SHP77 treated with DMSO at 0.1 percent for 48 hours (cell line): ENCODE results near the gene PHETA1.
"Not testable (repeated sequence)": the region's sequence is repeated elsewhere in the genome, so short reads cannot be mapped to it uniquely, and the experiment has no call there.

Source experiments
- DNase-seq: peaks from one replicate; lab custom pipeline; 2025; lab: John Stamatoyannopoulos, UW

The PHETA1 gene

DNA sequence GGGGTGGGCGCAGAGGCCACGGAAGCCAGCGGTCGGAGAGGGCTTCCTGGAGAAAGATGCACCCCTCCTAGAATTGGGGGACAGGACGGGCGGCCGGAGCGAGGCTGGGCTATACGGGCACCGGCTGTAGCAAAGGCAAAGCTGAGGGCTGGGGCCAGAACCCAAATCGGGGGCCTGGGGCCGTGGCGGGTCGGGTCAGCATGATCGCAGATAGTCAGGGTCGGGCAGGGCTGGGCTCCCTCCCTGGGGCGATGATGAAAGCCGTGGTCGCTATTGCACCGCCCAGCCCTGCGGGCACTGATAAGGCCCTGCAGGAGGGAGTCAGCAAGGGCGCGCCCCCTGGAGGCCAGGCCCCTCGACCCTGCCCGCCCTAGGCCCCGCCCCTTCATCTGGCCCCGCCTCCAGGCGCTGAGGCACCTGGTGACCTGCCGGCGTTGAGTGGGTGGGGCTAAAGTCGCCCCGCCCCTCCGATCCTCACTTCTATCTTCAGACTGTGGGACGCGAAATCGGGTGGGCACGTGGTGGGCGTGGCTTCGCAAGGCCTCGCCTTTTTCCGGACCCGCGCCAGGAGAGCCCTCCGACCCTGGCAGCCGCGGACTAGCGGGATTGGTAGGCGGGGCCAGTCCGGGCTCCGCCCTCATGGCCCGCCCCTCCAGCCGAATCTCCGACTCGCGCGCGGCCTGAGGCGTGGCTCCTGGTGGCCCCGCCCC, 36.4 kb upstream of the PHETA1 start:
- peak; percentile 89 for DNase-seq

DNA sequence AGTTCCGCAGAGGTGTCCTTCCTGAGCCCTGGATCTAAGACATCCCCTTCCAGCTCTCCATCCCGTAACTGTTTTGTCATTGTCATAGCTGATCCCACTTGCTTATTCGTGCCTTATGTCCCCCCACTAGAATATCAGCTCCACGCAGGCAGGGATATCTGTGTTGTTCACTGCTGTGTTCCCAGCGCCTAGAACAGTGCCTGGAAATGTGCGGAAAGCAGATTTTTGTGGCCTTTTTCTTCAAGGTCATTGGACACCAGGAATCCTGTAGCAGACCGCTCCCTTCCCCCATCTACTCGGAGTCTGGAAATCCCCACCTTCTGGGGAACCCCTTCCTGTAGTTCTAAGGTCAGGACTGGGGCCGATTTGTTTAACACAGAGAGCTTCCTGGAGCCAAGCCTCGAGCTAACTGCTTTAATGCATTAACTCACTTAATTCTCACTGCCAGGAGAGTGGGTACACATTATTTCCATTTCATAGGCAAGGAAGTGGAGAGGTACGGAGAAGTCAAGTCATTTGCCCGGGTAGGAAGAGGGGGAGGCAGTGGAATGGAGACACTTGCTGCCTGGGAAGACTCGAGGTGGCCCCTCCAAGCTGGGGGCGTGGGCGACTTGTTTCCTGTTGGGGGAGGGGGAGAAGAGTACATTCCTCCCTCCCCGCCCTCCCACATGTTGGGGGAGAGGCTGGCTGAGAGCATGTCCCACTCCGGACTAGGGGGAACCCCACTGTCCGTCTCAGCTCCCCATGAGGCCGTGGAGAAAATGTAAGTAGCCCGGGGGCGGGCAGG, 35.7 kb upstream of the PHETA1 start:
- DNase-seq, result no peak

DNA sequence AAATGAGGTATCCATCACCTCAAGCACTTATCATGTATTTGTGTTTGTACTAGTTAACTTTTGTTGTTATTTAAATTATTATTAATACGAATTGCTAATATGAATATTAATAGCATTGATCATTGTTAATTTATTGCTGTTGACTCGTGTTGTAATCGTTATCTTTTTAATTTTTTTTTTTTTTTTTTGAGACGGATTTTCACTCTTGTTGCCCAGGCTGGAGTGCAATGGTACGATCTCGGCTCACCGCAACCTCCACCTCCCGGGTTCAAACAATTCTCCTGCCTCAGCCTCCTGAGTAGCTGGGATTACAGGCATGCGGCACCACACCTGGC, 33.6 kb upstream of the PHETA1 start:
- not testable (repeated sequence) for DNase-seq

DNA sequence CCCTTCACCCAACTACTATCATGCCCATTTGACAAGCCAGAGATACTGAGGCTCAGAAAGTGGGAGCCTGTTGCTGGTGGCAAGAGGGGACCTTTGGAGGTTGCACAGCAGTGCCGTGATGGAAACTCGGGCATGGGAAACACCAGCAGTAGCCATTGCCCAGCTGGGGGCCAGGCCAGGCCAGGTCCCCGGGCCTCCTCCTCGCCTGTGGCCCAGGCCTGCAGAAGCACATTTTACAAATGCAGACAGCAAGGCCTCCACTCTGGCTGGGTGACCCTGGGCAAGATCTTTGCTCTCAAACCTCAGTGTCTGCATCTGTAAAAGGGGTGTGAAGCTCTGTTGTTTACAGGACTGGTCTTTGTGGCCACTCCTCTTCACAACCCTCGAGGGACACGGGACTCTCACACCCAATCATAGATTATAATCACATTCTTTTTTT, 32.3 kb upstream of the PHETA1 start:
- DNase-seq, result no peak

DNA sequence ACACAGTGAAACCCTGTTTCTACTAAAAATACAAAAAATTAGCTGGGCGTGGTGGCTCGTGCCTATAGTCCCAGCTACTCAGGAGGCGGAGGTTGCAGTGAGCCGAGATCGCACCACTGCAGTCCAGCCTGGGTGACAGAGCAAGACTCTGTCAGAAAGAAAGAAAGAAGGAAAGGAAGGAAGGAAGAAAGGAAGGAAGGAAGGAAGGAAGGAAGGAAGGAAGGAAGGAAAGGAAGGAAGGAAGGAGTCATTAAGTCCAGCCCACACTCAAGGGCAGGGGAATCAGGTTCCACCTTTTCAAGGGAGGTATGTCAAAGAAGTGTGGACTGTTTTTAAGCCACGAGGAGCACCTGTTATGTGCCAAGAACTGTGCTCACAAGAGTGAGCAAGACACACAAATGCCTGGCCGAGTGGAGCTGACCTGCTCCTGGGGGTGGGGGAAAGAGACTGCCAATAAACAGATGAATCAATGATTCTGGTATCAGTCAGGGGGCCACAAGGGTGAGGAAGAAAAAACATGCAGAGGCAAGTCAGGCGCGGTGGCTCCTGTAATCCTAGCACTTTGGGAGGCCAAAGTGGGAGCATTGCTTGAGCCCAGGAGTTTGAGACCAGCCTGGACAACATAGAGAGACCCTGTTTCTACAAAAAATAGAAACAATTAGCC, 31.0 kb upstream of the PHETA1 start:
- DNase-seq, result not testable (repeated sequence)

DNA sequence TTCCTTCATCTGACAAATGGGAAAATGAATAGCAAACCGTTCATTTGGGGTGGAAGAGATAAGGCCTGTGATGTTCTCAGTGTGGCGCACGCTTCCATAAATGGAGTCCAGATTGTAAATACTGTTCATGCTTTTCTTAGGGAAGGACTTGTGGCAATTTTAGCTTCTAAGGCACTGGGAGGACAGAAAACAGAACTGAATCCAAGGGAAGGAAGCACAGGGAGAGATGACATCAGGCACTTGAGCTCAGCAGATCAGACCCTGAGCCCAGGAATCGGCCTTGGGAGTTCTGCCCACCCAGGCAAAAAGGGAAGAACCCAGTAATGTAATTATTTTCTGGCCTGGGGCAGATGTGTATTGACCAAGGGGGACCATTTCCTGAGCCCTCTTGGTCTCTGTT, 29.6 kb upstream of the PHETA1 start:
- no peak for DNase-seq

DNA sequence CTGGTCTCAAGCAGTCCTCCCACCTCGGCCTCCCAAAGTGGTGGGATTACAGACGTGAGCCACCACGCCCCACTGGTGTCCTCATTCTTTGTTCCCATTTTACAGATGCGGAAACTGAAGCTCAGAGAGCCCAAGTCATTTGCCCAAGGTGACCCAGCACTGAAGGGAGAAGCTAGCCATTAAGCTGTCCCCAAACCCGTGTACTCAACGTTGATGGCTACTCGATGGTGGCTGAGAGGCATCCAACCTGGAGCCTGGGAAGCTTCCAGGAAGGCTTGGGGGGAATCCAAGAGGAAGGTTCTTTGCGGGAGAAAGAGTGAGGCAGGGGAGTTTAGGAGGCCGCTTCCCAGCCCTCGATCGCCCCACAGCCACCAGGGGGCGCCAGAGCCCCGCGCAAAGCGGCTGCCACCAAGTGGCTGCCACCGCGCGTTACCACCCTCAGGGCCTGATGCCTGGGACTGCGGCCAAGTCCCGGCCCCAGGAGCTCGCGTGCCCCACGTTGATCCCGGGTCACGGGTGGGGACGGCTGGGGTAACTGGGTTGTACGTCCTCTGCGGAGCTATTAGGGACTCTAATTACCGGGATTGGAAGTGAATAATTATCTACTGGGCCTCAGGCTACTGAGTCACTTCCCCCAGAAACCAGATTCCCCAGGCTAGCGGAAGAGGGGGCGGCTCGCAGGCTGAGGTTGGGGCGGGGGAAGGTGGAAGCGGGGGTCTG, 28.0 kb upstream of the PHETA1 start:
- DNase-seq, result peak; percentile 14

DNA sequence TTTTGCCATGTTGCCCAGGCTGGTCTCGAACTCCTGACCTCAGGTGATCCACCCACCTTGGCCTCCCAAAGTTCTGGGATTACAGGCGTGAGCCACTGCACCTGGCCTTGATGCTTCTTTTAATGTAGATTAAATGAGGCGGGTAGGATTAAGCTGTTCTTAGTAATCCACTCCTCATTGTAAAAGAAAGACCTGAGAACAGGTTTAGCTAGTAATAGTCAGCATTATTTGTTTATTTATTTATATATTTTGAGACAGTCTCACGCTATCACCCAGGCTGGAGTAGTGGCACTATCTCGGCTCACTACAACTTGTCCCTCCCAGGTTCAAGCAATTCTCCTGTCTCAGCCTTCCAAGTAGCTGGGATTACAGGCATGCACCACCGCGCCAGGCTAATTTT, 27.4 kb upstream of the PHETA1 start:
- DNase-seq, result not testable (repeated sequence)

DNA sequence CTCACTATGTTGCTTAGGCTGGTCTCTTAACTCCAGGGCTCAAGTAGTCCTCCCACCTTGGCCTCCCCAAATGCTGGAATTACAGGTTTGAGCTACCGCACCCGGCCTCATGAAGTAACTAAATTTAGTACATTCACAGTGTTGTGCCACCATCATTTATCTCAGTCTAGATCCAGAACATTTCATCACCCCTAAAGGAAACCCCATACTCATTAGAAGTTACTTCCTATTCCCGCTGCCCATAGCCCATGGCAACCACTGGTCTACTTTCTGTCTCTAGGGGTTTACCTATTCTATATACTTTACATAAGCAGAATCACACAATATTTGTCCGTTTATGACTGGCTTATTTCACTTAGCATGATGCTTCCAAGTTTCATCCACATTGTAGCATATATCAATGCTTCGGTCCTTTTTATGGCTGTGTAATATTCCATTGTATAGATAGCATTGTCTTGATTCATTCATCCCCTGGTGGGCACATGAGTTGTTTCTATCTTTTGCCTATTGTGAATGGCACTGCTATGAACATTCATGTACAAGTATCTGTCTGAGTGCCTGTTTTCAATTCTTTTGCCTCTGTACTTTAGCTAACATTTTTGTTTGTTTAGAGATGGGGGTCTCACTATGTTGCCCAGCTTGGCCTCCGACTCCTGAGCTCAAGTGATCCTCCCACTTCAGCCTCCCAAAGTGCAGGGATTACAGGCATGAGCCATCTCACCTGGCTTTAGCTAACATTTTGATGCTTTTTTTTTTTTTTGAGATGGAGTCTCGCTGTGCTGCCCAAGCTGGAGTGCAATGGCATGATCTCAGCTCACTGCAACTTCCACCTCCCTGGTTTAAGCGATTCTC, 26.7 kb upstream of the PHETA1 start:
- DNase-seq, result no peak

DNA sequence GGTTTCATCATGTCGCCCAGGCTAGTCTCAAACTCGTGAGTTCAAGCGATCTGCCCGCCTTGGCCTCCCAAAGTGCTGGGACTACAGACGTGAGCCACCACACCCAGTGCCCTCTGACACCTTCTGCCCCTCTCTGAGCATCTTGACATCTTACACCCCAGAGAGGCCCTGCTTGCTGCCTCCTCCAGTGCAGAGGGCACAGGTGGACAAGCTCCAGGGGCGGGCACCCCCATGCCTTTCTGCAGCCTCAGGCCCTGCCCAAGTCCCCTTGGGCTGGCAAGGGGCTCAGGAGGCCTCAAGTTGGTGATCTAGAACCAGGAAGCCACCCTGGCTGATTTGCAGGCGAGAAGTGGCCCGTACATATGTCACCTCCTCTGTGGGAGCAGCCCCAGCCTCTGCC, 25.6 kb upstream of the PHETA1 start:
- no peak for DNase-seq

DNA sequence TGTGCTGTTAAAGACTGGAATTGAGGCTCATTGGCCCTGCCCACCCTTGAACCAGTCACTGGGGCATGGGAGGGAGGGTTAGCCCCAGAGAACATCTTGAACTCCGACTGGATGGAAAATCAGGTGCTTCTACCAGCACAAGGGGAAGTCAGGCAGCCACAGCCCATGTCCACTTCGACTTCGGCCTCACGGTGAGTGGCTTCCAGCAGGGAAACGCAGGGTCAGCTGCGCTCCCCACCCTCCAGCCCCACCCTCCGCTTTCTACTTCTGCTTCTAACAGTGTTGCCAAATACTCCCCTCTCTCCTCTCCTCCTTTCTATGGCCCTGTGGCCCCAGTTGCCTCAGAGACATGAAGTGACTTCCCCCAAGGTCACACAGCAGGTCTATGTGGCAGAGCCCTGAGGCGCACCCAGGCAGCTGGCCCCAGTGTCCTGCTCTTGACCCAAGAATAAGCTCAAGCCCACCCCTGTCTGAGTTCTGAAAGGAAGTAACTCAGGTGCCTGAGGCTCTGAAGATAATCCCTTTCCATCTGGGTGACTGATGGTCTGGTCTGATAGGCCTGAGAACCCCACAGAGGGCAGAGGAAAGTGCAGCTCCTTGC, 24.9 kb upstream of the PHETA1 start:
- DNase-seq, result no peak

DNA sequence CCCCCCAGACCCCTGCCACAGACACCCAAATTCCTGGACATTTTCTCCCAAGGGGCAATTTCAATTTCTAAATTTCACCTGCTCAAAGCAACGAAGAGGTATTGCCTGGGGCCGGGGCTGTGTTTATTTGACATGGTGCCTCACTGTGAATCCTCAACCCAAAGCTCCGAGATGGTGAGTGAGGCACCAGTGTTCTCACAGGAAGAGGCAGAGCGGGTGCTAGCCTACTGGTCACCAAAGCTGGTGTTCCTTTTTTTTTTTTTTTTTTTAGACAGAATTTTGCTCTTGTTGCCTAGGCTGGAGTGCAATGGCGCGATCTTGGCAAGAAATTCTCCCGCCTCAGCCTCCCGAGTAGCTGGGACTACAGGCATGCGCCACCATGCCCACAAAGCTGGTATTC, 22.0 kb upstream of the PHETA1 start:
- no peak for DNase-seq

DNA sequence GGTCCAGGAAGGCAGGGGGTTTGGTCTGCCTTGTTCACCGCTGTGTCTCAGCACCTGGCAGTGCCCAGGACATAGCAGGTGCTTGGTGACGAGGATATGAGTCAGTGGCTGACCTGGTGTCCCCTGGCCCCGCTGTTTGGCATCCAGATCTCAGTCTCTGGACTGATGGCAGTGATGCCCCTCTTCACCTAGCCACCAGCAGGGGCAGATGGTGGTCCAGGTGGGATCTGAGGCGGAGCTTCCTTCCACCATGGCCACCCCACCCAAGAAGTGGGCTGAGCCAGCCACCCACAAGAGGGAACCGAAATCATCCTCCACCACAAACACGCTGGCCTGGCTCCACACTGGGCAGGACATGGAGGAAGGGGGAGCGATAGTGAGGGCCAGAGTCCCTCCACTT, 20.7 kb upstream of the PHETA1 start:
- DNase-seq, result no peak

DNA sequence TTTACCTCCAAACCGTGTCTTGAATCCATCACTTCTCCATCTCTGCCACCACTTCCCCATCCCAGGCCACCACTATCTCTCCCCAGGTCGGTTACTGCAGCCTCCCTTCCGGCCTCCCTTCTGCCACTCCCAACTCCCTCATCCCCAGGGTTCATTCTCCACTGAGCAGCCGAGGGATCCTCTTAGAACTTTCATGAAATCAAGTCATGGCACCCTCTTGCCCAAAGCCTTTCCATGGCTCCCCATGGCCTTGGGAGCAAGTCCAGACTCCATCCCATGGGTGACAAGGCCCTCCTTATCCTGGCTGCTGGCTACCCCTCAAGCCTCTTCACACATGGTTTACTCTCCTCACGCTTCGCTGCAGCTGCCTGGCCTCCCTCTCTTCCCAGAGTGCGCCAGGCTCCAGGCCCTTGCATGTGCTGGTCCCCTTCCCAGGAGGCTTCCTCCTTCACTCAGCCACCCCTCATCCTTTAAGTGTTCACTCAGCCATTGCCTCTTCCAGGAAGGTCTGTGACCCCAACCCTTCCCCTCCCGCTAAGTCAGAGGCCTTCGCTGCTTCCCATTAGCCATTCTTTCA, 18.9 kb upstream of the PHETA1 start:
- DNase-seq, result no peak

DNA sequence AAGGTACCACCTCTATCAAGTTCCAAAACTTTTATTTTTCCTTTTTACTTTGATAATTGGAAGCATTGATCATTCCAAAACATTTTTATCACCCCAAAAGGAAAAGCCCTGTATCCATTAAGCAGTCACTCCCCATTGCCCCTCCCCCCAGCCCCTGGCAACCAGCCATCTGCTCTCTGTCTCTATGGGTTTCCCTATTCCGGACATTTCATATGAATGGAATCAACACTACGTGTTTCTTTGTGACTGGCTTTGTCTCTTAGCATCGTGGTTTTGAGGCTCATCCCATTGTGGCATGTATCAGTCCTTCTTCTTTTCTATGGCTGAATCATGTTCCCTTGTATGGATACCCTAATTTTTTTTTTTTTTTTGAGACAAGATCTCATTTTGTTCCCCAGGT, 18.0 kb upstream of the PHETA1 start:
- DNase-seq, result no peak

DNA sequence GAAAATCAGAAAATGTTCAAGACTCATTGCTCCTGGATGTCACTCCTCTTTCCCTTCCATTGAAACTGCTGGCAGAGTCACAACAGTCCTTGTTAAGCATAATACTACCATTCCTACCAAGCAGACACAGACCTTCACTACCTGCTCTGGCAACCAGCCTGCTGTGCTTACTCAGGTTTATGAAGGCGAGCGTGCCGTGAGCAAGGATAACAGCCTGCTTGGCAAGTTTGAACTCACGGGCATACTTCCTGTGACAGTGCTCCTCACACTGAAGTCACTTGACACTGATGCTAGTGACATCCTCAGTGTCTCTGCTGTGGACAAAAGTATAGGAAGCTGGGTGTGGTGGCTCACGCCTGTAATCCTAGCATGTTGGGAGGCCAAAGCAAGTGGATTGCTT, 15.7 kb upstream of the PHETA1 start:
- DNase-seq, result no peak

DNA sequence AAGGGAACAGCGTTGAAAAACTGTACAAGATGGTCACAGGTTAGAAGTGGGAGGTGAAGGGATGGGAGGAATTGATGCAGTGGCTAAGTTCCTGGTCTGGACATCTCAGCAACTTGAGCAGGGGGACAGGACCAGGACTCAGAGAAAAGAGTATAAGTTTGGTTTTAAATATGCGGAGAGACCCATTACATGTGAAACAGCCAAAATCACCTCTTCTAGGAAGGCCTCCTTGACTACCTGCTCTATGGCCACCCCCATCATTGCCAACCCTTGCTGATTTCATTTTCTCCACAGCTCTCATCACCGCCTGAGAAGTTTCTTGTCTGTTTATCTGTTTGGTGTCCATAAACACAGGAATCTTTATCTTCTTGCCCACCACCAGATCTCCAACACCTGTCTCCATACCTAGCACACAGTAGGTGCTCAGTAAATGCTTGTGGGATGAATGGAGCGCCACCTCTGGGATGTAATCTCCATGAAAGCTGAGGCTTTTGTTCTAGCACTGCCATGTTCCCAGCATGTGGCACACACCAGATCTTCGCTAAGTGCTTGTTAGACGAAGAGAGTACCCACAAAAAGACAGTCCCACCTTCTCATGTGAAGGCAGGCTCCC, 11.2 kb upstream of the PHETA1 start:
- DNase-seq, result no peak

DNA sequence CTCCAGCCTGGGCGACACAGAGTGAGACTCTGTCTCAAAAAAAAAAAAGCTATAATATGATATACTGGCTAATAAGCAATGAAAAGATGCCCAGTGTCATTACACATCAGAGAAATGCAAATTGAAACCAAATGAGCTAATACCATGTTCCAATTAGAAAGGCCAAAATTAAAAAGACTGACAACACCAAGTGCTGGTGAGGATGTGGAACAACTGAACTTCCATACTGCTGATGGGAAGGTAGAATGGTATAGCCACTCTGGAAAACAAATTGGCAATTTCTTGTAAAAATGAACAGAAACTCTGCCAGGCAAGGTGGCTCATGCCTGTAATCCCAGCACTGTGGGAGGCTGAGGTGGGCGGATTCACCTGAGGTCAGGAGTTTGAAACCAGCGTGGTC, 8.5 kb upstream of the PHETA1 start:
- no peak for DNase-seq

DNA sequence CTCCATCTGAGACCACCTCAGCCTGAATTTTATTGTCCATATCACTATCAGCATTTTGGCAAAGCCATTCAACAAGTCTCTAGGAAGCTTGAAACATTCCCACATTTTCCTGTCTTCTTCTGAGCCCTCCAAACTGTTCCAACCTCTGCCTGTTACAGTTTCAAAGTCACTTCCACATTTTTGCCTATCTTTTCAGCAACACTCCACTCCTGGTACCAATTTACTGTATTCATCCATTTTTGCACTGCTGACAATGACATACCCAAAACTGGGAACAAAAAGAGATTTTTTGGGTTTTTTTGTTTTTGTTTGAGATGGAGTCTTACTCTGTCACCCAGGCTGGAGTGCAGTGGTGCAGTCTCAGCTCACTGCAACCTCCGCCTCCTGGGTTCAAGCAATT, 4.3 kb upstream of the PHETA1 start:
- not testable (repeated sequence) for DNase-seq

DNA sequence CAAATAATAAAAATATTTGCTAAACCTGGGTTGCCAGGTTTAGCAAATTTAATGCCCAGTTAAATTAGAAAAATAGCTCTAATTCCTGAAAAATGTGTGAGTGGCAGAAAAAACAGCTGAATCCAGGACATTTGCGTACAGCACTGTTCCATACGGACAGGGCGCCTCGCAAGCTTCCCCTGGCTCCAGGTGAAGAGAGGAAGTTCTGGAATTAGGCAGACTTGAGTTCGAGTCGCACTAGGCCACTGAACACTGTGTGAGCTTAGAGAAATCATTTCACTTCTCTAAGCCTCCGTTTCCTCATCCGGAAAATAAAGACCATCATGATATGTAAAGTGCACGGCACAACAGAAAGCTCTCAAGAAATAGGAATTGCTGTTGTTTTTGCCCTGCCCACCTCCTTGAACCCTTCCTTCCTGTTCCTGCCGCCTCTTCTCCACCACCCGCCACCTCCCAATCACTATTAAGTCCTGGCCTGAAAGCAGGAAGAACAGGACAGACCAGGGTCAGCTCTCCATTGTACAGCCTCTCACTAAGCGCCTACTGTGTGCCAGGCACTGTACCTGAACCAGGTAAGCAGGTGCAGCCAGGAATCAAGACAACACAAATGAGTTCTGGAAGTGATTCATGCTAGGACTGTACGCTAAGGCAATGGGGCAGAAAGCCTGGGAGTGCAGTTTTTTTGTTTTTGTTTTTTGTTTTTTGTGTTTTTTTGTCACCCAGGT, 763 bp upstream of the PHETA1 start:
- no peak for DNase-seq
